Activated naive CD8-positive, alpha-beta T cell treated with anti-CD3 and anti-CD28 coated beads, Interleukin-2, amount 50 U/mL, for 16 hours (primary cell): ENCODE data around the gene DOC2B.
"Not testable (repeated sequence)": the region's sequence is repeated elsewhere in the genome, so short reads cannot be mapped to it uniquely, and the experiment has no call there.

Experiments used
- DNase-seq: peaks from one replicate; pipeline ENCODE4 v3.0.0-alpha.2; 2020; ENCODE audit warnings: low read depth, low spot score

Gene DOC2B

DNA sequence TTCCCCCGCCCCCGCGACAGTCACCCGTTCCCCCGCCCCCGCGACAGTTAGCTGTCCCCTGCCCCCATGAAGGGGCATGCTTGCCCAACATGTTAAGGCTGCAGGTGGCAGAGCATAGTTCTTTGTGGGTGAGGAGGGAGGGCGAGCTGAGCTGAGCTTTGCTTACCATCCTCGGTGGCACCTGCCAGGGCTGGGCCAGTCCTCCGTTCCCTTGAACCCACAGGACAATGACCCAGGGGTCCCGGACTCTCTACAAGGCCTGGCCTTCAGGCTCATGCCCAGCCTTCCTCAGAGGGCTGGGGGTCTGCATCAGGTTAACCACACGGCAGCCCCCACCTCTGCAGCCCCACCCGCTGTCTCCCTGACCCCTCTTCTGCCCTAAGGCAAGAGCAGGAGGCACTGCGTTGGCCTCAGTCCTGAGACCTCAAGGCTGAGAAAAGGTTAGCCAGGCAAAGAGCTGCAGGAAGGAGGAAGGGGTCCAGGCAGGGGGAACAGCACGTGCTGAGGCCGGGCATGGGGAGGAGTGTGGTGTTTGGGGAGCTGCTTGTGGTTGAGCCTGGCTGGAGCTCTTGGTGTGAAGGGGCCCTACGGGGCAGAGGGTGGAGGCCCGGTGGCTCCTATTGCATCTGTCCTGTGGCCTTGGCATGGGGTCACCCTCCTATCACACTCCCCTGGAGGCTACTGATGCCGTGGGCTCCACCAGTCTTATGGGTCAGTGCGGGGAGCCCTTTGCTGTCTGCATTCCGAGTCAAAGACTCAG lies 11.4 kb upstream of the DOC2B start:
- no peak for DNase-seq

GRCh38 chr17:189444-189843 lies 8.0 kb upstream of the DOC2B start:
- no peak for DNase-seq

DNA sequence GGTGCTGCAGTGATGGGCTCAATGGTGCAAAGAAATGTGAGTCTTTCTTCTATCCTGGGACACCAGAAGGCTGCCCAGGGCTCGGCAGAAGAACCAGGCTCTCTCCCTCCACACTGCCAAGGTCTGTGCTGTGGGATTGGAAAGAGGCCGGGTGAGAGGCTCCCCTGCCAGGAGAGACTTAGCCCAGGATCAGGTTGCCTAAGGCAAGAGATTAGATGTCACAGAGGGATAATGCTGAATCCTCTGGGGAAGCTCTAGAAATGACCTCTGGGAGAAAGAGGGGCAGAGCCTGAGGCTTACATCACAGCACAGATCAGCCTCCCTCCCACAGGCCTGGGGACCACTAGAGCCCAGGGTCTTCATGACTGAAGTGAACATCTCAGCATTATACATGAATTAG lies 5.7 kb upstream of the DOC2B start:
- no peak for DNase-seq

GRCh38 chr17:185445-186138 lies 4.1 kb upstream of the DOC2B start:
- no peak for DNase-seq

DNA sequence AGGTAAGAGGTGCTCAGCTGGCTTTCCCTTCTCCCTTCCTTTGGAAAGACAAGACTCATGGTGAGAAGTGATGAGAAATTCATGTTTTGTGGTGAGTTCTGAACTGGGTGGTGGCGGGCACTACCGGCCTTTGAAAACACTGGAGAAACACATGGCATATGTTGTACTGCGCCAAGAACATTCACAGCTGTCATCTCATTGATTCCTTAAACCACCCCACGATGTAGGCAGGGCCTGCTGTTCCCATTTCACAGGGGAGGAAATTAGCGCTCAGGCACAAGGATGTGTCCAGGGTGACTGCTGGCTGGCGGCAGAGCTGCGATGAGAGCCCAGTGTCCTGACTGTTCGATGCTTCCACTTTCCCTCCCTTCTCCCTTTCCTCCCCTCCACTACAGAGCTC lies 1.6 kb upstream of the DOC2B start:
- DNase-seq = no peak

- no peak for DNase-seq
Measured at GRCh38 chr17:182050-182751, 751 bp upstream of the DOC2B start.

GRCh38 chr17:180381-181244 lies 837 bp downstream of the DOC2B start:
- DNase-seq = no peak

DNA sequence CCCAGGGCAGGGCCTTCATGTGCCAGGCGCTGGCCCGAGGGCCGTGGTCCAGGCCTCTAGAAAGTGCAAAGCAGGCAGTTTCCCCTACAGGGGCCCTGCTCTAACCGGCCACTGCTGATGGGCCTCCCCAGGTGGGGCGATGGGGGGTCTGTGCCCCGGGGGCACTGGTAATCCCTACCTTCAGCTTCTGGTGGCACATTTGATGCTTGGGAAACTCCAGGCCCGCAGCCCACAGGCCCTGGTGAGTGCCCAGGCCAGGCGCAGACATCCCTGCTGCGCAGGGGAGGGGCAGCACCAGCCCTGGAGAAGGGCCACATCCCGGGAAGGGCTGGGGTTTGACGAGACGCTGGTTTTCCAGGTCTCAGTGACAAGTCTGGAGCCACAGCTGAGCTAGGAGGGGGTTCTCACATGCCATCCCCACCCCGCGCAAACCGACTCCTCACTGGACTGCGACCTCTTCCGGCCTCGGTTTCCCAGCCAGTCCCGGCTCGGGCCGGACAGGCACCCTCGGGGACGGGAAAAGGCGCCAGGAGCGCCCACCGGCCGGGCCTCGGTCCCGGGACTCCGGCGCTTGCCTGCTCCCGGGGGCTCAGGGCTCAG lies 1.6 kb downstream of the DOC2B start:
- DNase-seq = no peak

- no peak for DNase-seq
Measured at GRCh38 chr17:179066-179432, 2.4 kb downstream of the DOC2B start.

DNA sequence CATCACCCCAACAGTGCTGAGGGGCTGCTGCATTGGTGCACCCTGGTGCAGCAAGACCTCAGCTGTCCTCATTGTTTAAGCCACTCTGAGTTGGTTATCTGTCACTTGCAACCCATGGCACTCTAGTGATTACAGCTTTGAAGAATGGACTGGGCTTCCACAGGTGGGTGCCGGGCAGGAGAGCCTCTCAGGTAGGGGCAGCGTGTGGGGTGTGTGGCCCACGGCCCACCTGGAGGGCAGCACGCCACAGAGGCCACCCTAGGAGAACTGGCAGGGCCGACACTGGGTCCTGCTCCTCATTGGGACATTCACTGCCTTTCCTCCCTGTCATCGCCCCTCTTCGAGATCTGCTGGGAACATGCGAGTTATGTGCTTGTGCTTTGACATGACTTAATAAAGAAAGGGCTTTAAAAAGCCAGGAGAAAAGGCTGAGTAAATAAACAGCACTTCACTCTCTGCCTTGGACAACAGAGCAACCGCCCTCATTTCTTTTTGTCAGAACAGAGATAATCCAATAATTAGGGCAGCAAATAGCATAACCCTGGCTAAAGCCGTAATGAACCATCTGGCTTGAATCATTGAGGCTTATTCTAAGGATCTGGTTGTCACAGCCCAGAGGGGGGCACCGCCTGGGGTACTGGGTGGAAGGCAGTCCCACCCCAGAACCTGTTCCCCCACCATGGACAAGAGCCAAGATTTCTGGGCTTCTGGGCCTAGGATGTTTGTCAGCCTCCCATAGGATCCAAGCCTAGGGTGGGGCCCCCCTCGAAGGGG lies 3.0 kb downstream of the DOC2B start:
- no peak for DNase-seq

GRCh38 chr17:177762-178161 lies 3.7 kb downstream of the DOC2B start:
- no peak for DNase-seq

GRCh38 chr17:177155-177554 lies 4.3 kb downstream of the DOC2B start:
- DNase-seq = no peak

- DNase-seq = no peak
Measured at GRCh38 chr17:173166-173911, 8.1 kb downstream of the DOC2B start.

DNA sequence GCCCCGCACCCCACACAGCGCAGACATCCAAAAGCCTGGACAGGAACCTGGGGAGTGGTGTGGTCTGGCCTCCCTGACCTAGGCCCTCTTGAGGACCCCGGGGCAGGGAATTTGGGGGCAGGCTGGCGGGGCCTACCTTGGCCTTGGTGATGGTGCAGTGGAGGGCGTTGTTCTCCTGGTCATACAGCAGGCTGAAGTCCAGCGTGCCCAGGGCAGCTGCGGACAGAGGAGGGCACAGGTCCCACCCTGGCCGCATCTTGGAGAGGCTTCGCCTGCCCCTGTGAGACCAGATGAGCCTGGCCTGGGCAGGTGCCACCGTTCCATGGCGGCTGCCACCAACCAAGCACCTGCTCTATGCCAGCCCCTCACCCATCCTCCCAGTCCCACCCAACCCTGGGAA lies 9.0 kb downstream of the DOC2B start:
- DNase-seq = no peak

DNA sequence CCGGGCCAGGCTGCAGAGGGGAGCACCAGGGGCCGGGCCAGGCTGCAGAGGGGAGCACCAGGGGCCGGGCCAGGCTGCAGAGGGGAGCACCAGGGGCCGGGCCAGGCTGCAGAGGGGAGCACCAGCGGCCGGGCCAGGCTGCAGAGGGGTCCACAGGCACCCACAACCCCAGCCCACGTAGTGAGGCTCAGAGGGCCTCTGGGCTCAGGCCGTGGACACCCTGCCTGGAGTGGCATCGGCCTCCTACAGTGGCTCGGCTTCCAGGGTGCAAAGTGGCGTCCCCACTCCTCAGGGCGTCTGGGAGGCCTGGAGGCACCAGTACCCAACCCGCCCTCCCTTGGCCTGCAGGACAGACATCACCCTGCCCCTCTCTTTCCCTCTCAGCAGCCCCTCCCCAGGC lies 9.6 kb downstream of the DOC2B start:
- DNase-seq = no peak

DNA sequence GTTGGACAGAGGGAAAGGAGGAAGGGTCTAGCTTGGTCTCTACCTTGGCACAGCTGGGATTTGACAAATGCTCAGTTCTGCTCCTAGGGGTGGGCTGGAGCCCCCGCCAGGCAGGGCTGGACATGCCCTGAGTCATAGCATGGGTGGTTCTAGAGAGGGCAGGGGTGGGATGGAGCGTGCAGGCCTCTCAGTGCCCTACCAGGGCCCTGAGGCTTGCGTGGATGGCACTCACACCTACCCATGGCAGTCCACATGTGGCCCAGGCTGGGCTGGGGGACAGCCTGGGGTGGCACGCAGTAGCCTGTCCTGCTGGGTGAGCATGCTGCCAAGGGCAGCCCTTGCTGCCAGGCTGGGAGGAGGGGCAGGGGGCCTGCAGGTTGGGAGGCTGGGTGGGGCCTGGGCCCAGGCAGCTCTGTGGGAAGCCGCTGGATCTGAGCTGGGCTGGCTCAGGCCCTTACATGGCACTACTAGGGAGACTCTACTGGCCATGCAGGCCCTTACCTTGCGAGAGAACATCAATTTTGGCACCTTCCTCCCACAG lies 11.2 kb downstream of the DOC2B start:
- no peak for DNase-seq

- DNase-seq = not testable (repeated sequence)
Measured at GRCh38 chr17:168614-169013, 12.8 kb downstream of the DOC2B start.

- DNase-seq = no peak
Measured at GRCh38 chr17:165939-166338, 15.5 kb downstream of the DOC2B start.
